ENCODE data around the gene SMARCC1.

DNA sequence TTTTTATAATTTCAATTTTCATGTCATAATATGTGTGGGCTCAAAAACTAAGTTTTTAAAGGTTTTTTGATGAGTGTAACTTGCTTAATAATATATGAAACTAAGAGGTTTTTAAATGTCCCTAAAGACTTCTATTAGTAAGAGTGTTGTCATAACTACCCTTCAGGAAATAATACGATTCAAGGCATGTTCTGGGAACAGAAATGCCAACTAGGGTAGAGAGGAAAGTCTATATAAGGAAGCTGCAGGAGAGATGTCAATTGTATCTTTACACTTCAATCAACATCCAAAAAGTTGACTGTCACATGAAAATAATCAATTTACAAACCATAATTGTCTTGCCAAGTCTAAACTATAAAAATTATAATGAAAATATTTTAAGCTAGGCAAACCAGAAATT lies 76.3 kb downstream of the SMARCC1 start:
- no peak for TF ChIP-seq POLR2A (IDR thresholded peaks at IDR 0.05)
- TF ChIP-seq, protein P1, sequence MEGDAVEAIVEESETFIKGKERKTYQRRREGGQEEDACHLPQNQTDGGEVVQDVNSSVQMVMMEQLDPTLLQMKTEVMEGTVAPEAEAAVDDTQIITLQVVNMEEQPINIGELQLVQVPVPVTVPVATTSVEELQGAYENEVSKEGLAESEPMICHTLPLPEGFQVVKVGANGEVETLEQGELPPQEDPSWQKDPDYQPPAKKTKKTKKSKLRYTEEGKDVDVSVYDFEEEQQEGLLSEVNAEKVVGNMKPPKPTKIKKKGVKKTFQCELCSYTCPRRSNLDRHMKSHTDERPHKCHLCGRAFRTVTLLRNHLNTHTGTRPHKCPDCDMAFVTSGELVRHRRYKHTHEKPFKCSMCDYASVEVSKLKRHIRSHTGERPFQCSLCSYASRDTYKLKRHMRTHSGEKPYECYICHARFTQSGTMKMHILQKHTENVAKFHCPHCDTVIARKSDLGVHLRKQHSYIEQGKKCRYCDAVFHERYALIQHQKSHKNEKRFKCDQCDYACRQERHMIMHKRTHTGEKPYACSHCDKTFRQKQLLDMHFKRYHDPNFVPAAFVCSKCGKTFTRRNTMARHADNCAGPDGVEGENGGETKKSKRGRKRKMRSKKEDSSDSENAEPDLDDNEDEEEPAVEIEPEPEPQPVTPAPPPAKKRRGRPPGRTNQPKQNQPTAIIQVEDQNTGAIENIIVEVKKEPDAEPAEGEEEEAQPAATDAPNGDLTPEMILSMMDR (IDR thresholded peaks at IDR 0.05), result no peak
